Activated CD4-positive, alpha-beta T cell treated with anti-CD3 and anti-CD28 coated beads, Interleukin-2, amount 50 U/mL, for 48 hours (primary cell): Measurements from ENCODE around the gene C2orf81.

ENCODE experiments used
- DNase-seq, 2 experiments: peaks; one replicate each; pipeline ENCODE4 v3.0.0-alpha.2; 2020

Gene C2orf81

GRCh38 chr2:74390606-74391005 lies 30.8 kb downstream of the C2orf81 start:
- no peak for DNase-seq

GRCh38 chr2:74387346-74387745 lies 34.1 kb downstream of the C2orf81 start:
- DNase-seq: no peak

- DNase-seq: no peak
Measured at GRCh38 chr2:74385396-74385795, 36.0 kb downstream of the C2orf81 start.

GRCh38 chr2:74384051-74384450 lies 37.4 kb downstream of the C2orf81 start:
- no peak for DNase-seq

- DNase-seq: no peak
Measured at GRCh38 chr2:74383254-74383653, 38.2 kb downstream of the C2orf81 start.

GRCh38 chr2:74381751-74382150 lies 39.7 kb downstream of the C2orf81 start:
- DNase-seq: no peak

GRCh38 chr2:74379851-74380789 lies 41.3 kb downstream of the C2orf81 start, which contains the start of gene DCTN1:
Gene DCTN1 (minus strand): TSS chr2:74380311. CDS start chr2:74380037, 274 bp downstream.
- DNase-seq: peak; percentile 7 to 19

- DNase-seq: no peak
Measured at GRCh38 chr2:74378007-74378406, 43.4 kb downstream of the C2orf81 start.

GRCh38 chr2:74375838-74376237 lies 45.6 kb downstream of the C2orf81 start:
- no peak for DNase-seq

- DNase-seq: no peak
Measured at GRCh38 chr2:74374509-74375205, 46.8 kb downstream of the C2orf81 start.

GRCh38 chr2:74373985-74374384 lies 47.4 kb downstream of the C2orf81 start:
- DNase-seq: no peak

- DNase-seq: no peak
Measured at GRCh38 chr2:74373221-74373676, 48.2 kb downstream of the C2orf81 start.

- DNase-seq: no peak
Measured at GRCh38 chr2:74372674-74373073, 48.7 kb downstream of the C2orf81 start.

- no peak for DNase-seq
Measured at GRCh38 chr2:74371421-74371820, 50.0 kb downstream of the C2orf81 start.

GRCh38 chr2:74369976-74370375 lies 51.4 kb downstream of the C2orf81 start:
- no peak for DNase-seq

GRCh38 chr2:74368499-74368898 lies 52.9 kb downstream of the C2orf81 start:
- DNase-seq: no peak

GRCh38 chr2:74367789-74368188 lies 53.6 kb downstream of the C2orf81 start:
- no peak for DNase-seq

- DNase-seq: no peak
Measured at GRCh38 chr2:74366036-74366435, 55.4 kb downstream of the C2orf81 start.

- no peak for DNase-seq
Measured at GRCh38 chr2:74364533-74365505, 56.6 kb downstream of the C2orf81 start.
